GM18867 (cell line): ENCODE results near the gene RAB11FIP4.

Source experiments
- ATAC-seq: cut with Tn5 transposase; IDR thresholded peaks from one replicate; pipeline ENCODE4 v1.9.1; 2021; ENCODE audit warnings: mild to moderate bottlenecking, moderate library complexity; ENCODE audit not compliant: unreplicated experiment

The RAB11FIP4 gene

GRCh38 chr17:31480904-31481782, 89.7 kb downstream of the RAB11FIP4 start:
- no peak for ATAC-seq

- ATAC-seq: no peak
These were observed 90.3 kb downstream of the RAB11FIP4 start for GRCh38 chr17:31481783-31482081.

- no peak for ATAC-seq
These were observed 93.3 kb downstream of the RAB11FIP4 start for GRCh38 chr17:31484821-31485220.

- no peak for ATAC-seq
These were observed 95.0 kb downstream of the RAB11FIP4 start for GRCh38 chr17:31486351-31487062.

- no peak for ATAC-seq
These were observed 95.7 kb downstream of the RAB11FIP4 start for GRCh38 chr17:31487063-31487647.

GRCh38 chr17:31487648-31488263, 96.3 kb downstream of the RAB11FIP4 start:
- ATAC-seq: peak; percentile 77

GRCh38 chr17:31488264-31488981, 96.9 kb downstream of the RAB11FIP4 start:
- ATAC-seq: peak; percentile 23

GRCh38 chr17:31488982-31489294, 97.5 kb downstream of the RAB11FIP4 start:
- no peak for ATAC-seq

- ATAC-seq: no peak
These were observed 98.0 kb downstream of the RAB11FIP4 start for GRCh38 chr17:31489295-31490018.

- no peak for ATAC-seq
These were observed 98.7 kb downstream of the RAB11FIP4 start for GRCh38 chr17:31490019-31490650.

- no peak for ATAC-seq
These were observed 99.3 kb downstream of the RAB11FIP4 start for GRCh38 chr17:31490671-31491375.

GRCh38 chr17:31491376-31492131, 100.1 kb downstream of the RAB11FIP4 start:
- no peak for ATAC-seq

GRCh38 chr17:31492206-31492605, 100.7 kb downstream of the RAB11FIP4 start:
- ATAC-seq: no peak

- ATAC-seq: peak; percentile 26
These were observed 101.6 kb downstream of the RAB11FIP4 start for GRCh38 chr17:31492880-31493655.

- ATAC-seq: peak; percentile 4
These were observed 102.2 kb downstream of the RAB11FIP4 start for GRCh38 chr17:31493656-31494155.

GRCh38 chr17:31494259-31495021, 103.0 kb downstream of the RAB11FIP4 start:
- peak; percentile 65 for ATAC-seq
